ENCODE measurements around the gene THBS1.

DNA sequence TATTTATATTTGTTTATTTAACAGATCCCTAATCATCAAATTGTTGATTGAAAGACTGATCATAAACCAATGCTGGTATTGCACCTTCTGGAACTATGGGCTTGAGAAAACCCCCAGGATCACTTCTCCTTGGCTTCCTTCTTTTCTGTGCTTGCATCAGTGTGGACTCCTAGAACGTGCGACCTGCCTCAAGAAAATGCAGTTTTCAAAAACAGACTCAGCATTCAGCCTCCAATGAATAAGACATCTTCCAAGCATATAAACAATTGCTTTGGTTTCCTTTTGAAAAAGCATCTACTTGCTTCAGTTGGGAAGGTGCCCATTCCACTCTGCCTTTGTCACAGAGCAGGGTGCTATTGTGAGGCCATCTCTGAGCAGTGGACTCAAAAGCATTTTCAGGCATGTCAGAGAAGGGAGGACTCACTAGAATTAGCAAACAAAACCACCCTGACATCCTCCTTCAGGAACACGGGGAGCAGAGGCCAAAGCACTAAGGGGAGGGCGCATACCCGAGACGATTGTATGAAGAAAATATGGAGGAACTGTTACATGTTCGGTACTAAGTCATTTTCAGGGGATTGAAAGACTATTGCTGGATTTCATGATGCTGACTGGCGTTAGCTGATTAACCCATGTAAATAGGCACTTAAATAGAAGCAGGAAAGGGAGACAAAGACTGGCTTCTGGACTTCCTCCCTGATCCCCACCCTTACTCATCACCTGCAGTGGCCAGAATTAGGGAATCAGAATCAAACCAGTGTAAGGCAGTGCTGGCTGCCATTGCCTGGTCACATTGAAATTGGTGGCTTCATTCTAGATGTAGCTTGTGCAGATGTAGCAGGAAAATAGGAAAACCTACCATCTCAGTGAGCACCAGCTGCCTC is 14.7 kb downstream of the THBS1 start:
- TF ChIP-seq POLR2A (IDR thresholded peaks at IDR 0.05), result no peak
- TF ChIP-seq, protein P1, sequence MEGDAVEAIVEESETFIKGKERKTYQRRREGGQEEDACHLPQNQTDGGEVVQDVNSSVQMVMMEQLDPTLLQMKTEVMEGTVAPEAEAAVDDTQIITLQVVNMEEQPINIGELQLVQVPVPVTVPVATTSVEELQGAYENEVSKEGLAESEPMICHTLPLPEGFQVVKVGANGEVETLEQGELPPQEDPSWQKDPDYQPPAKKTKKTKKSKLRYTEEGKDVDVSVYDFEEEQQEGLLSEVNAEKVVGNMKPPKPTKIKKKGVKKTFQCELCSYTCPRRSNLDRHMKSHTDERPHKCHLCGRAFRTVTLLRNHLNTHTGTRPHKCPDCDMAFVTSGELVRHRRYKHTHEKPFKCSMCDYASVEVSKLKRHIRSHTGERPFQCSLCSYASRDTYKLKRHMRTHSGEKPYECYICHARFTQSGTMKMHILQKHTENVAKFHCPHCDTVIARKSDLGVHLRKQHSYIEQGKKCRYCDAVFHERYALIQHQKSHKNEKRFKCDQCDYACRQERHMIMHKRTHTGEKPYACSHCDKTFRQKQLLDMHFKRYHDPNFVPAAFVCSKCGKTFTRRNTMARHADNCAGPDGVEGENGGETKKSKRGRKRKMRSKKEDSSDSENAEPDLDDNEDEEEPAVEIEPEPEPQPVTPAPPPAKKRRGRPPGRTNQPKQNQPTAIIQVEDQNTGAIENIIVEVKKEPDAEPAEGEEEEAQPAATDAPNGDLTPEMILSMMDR (IDR thresholded peaks at IDR 0.05), result no peak

Data from uterus (tissue), 2 donors.